ENCODE data around the gene PTPN14.

Gene PTPN14

GRCh38 chr1:214540324-214540723 lies 11.1 kb downstream of the PTPN14 start:
- no peak for TF ChIP-seq CTCF (IDR thresholded peaks at IDR 0.05; ENCODE audit: low read depth, low read length)
- no peak overlapping the region for H3K4me3 ChIP-seq (ENCODE audit: low read depth, low read length)

GRCh38 chr1:214538496-214538895 lies 12.9 kb downstream of the PTPN14 start:
- TF ChIP-seq CTCF (IDR thresholded peaks at IDR 0.05; ENCODE audit: low read depth, low read length) = no peak
- no peak overlapping the region for H3K4me3 ChIP-seq (ENCODE audit: low read depth, low read length)

- no peak for TF ChIP-seq CTCF (IDR thresholded peaks at IDR 0.05; ENCODE audit: low read depth, low read length)
- no peak overlapping the region for H3K4me3 ChIP-seq (ENCODE audit: low read depth, low read length)
Observed at GRCh38 chr1:214537872-214538473, 13.4 kb downstream of the PTPN14 start.

GRCh38 chr1:214537219-214537618 lies 14.2 kb downstream of the PTPN14 start:
- no peak for TF ChIP-seq CTCF (IDR thresholded peaks at IDR 0.05; ENCODE audit: low read depth, low read length)
- no peak overlapping the region for H3K4me3 ChIP-seq (ENCODE audit: low read depth, low read length)

GRCh38 chr1:214532070-214532469 lies 19.3 kb downstream of the PTPN14 start:
- no peak overlapping the region for H3K4me3 ChIP-seq (ENCODE audit: low read depth, low read length)
- no peak for TF ChIP-seq CTCF (IDR thresholded peaks at IDR 0.05; ENCODE audit: low read depth, low read length)

GRCh38 chr1:214525535-214526019 lies 25.8 kb downstream of the PTPN14 start:
- no peak overlapping the region for H3K4me3 ChIP-seq (ENCODE audit: low read depth, low read length)
- no peak for TF ChIP-seq CTCF (IDR thresholded peaks at IDR 0.05; ENCODE audit: low read depth, low read length)

- H3K4me3 ChIP-seq (ENCODE audit: low read depth, low read length) = no peak overlapping the region
- TF ChIP-seq CTCF (IDR thresholded peaks at IDR 0.05; ENCODE audit: low read depth, low read length) = no peak
Observed at GRCh38 chr1:214524824-214525223, 26.6 kb downstream of the PTPN14 start.

All from WI38 (cell line).